Prostate gland (tissue), 2 donors: Measurements from ENCODE around the gene LNX2.

Experiments used
- CTCF ChIP-seq, 4 experiments: fragments of 200-600 bp in 2 of 4; fragments of 450-650 bp in 2 of 4; sonication (generic) in 2 of 4; IDR thresholded peaks; 1 replicate in 3 of 4; 2 replicates in 1 of 4; pipeline ENCODE4 v1.5.1; 2016 to 2019; ENCODE audit warnings: antibody characterized with exemption in 4 of 4, mild to moderate bottlenecking in 2 of 4, moderate library complexity in 2 of 4
- POLR2A ChIP-seq: fragments of 450-650 bp; IDR thresholded peaks from one replicate; pipeline ENCODE4 v1.6.1; 2016; ENCODE audit warnings: antibody characterized with exemption, mild to moderate bottlenecking
- POLR2AphosphoS5 ChIP-seq: sonication (generic); formaldehyde crosslinking; IDR thresholded peaks from one replicate; pipeline ENCODE4 v1.6.1; 2017; ENCODE audit warnings: antibody characterized with exemption

GRCh38 chr13:27666951-27667350 is 46.6 kb upstream of the LNX2 start:
- TF ChIP-seq CTCF (IDR thresholded peaks at IDR 0.05) = no peak
- TF ChIP-seq POLR2A = no peak
- no peak for TF ChIP-seq POLR2AphosphoS5
